Upper lobe of left lung (tissue), 6 donors: ENCODE data around the gene SIM2. TPM values are rescaled to one million over a fixed set of nuclear protein-coding genes. Genes with fewer than 3 reads are reported as not detected.

Source experiments
- ATAC-seq, 2 donors: fragments of 200-7000 bp; cut with Tn5 transposase; one replicate each; pipeline ENCODE4 v1.9.1; 2022; ENCODE audit warnings: mild to moderate bottlenecking in 2 of 2, moderate library complexity in 2 of 2; ENCODE audit not compliant: low FRiP score in 2 of 2
- DNase-seq, 2 donors: peaks; one replicate each; pipeline ENCODE4 v3.0.0-alpha.2; 2019 to 2020
- H3K27ac ChIP-seq, 4 donors: fragments of 200-600 bp; sonication (generic); one replicate each; pipeline ENCODE4 v1.5.1; 2016 to 2019
- H3K27me3 ChIP-seq, 4 donors: fragments of 200-600 bp; sonication (generic); one replicate each; pipeline ENCODE4 v1.5.1; 2017 to 2019
- H3K36me3 ChIP-seq, 4 donors: fragments of 200-600 bp; sonication (generic); one replicate each; pipeline ENCODE4 v1.5.1; 2016 to 2019
- H3K4me1 ChIP-seq, 4 donors: fragments of 200-600 bp; sonication (generic); one replicate each; pipeline ENCODE4 v1.5.1; 2018 to 2019
- H3K4me3 ChIP-seq, 4 donors: fragments of 200-600 bp; sonication (generic); one replicate each; pipeline ENCODE4 v1.5.1; 2017 to 2019; ENCODE audit warnings: mild to moderate bottlenecking in 2 of 4, moderate library complexity in 1 of 4
- H3K9me3 ChIP-seq, 4 donors: fragments of 200-600 bp; sonication (generic); one replicate each; pipeline ENCODE4 v1.5.1; 2018 to 2019
- CTCF ChIP-seq, 6 experiments: fragments of 450-650 bp in 4 of 6; fragments of 200-600 bp in 2 of 6; sonication (generic) in 2 of 6; IDR thresholded peaks; one replicate each; pipeline ENCODE4 v1.5.1; 2016 to 2019; ENCODE audit warnings: antibody characterized with exemption in 6 of 6
- EP300 ChIP-seq, 4 donors: sonication (generic); formaldehyde crosslinking; IDR thresholded peaks; one replicate each; pipeline ENCODE4 v1.5.1; 2017; ENCODE audit warnings: antibody characterized with exemption in 4 of 4, control low read depth in 2 of 4
- POLR2A ChIP-seq, 4 donors: fragments of 450-650 bp; IDR thresholded peaks; one replicate each; pipeline ENCODE4 v1.5.1; 2016 to 2017; ENCODE audit warnings: antibody characterized with exemption in 4 of 4, mild to moderate bottlenecking in 2 of 4
- POLR2AphosphoS5 ChIP-seq, 2 donors: sonication (generic); formaldehyde crosslinking; IDR thresholded peaks; one replicate each; pipeline ENCODE4 v1.5.1; 2017; ENCODE audit warnings: antibody characterized with exemption in 2 of 2
- WGBS, 2 donors: methylation state at CpG; one replicate each; pipeline ENCODE4 v1.1.5; 2017 to 2018; 5-methylcytosine and 5-hydroxymethylcytosine counted together
- total RNA-seq, 6 donors: library from RNA; depleted of rRNA in 4 of 6; stranded (reverse); fragments of >200 nt in 4 of 6; gene quantifications; one replicate each; pipeline versions ENCODE4 v1.1.0 to v1.2.1, GENCODE V29; 2016 to 2021
- donor health status: DM: no; HTN: no; CAD: no; lungs with moderate emphysema.
- donor health status: DM: no; HTN: yes; CAD: no; lungs with severe emphysema.

The SIM2 gene
- total RNA-seq, 6 donors from 2014 or later, result 0.10 to 1.6 (median 0.50) TPM; not detected in 2

DNA sequence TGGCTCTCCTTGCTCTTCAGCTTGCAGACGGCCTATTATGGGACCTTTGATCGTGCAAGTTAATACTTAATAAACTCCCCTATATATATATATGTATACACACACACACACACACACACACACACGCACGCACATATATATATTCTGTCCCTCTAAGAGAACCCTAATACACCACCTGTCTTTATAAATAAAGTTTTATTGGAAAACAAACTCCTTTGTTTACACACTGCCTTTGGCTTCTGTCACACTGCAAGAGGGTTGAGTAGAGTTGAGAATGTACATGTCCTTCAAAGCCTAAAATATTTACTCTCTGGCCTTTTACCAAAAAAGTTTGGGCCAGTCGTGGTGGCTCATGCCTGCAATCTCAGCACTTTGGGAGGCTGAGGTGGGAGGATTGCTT, 26.2 kb upstream of the SIM2 start:
- no peak overlapping the region for H3K4me3 ChIP-seq
- ATAC-seq (no peak), DNase-seq (no peak)
- no peaks in the 10 kb centered on the region for H3K36me3 ChIP-seq
- no peaks in the 10 kb centered on the region for H3K4me1 ChIP-seq
- 83 to 85% methylated on average over 5 of the region's 5 CpGs for WGBS, 2 donors
- H3K27me3 ChIP-seq, result no peaks in the 10 kb centered on the region
- no peaks in the 10 kb centered on the region for H3K9me3 ChIP-seq
- TF ChIP-seq POLR2AphosphoS5 (IDR thresholded peaks at IDR 0.05), result no peak
- no peak for TF ChIP-seq POLR2A (IDR thresholded peaks at IDR 0.05)
- TF ChIP-seq EP300 (IDR thresholded peaks at IDR 0.05), result no peak
- no peak for TF ChIP-seq CTCF (IDR thresholded peaks at IDR 0.05)
- H3K27ac ChIP-seq, result no peak overlapping the region

- H3K27me3 ChIP-seq, result no peaks in the 10 kb centered on the region
- no peak overlapping the region for H3K4me3 ChIP-seq
- no peak for ATAC-seq
- 58 to 65% methylated on average over 6 of the region's 6 CpGs for WGBS, 2 donors
- H3K9me3 ChIP-seq, result peaks cover 7 to 12% (median 11%) of the 10 kb centered on the region in 4 donors
- no peak for TF ChIP-seq CTCF (IDR thresholded peaks at IDR 0.05)
- no peak for TF ChIP-seq EP300 (IDR thresholded peaks at IDR 0.05)
- no peak for TF ChIP-seq POLR2A (IDR thresholded peaks at IDR 0.05)
- TF ChIP-seq POLR2AphosphoS5 (IDR thresholded peaks at IDR 0.05), result no peak
- H3K36me3 ChIP-seq, result no peaks in the 10 kb centered on the region
- no peaks in the 10 kb centered on the region for H3K4me1 ChIP-seq
- DNase-seq, result no peak
- no peak overlapping the region for H3K27ac ChIP-seq
Observed at GRCh38 chr21:36676039-36676950, 22.6 kb upstream of the SIM2 start.

- Histone ChIP-seq H3K4me3 (no peak overlapping the region), H3K9me3 (peaks cover 10 to 17% (median 15%) of the 10 kb centered on the region in 4 donors), H3K36me3 (no peaks in the 10 kb centered on the region), H3K27ac (no peak overlapping the region), H3K4me1 (no peaks in the 10 kb centered on the region), H3K27me3 (no peaks in the 10 kb centered on the region)
- ATAC-seq (no peak), DNase-seq (no peak)
- WGBS, 2 donors, result 54 to 78% methylated on average over 2 of the region's 2 CpGs
- no peak for TF ChIP-seq CTCF (IDR thresholded peaks at IDR 0.05)
- no peak for TF ChIP-seq POLR2A (IDR thresholded peaks at IDR 0.05)
Observed at GRCh38 chr21:36677443-36677842, 21.5 kb upstream of the SIM2 start.

DNA sequence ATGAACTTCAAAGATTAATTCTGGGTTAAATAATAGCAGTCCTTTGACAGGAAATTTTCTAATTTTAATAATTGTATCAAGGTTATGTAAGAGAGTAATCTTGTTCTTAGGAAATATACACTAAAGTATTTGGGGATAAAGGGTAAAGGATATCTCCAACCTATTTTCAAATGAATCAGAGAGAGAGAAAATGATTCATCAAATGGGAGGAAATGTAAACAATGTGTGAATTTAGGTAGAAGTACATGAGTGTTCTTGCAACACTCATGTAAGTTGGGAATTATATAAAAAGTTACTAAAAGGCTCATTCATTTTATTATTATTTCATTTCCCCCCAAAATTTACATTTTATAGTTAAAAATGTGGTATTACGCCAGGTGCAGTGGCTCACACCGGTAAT, 20.4 kb upstream of the SIM2 start:
- peaks cover 10 to 17% (median 15%) of the 10 kb centered on the region in 4 donors for H3K9me3 ChIP-seq
- H3K4me3 ChIP-seq, result no peak overlapping the region
- no peak overlapping the region for H3K27ac ChIP-seq
- H3K36me3 ChIP-seq, result no peaks in the 10 kb centered on the region
- H3K27me3 ChIP-seq, result no peaks in the 10 kb centered on the region
- no peaks in the 10 kb centered on the region for H3K4me1 ChIP-seq
- DNase-seq, result no peak
- no peak for TF ChIP-seq POLR2AphosphoS5 (IDR thresholded peaks at IDR 0.05)
- TF ChIP-seq POLR2A (IDR thresholded peaks at IDR 0.05), result no peak
- no peak for TF ChIP-seq CTCF (IDR thresholded peaks at IDR 0.05)
- no peak for ATAC-seq
- 88 to 96% methylated on average over 2 of the region's 2 CpGs for WGBS, 2 donors
